Peyer's patch (tissue), 4 donors: ENCODE data around the gene ASXL1.

Experiments
- POLR2A ChIP-seq, 2 donors: fragments of 450-650 bp; IDR thresholded peaks; one replicate each; pipeline ENCODE4 v1.5.1; 2017; ENCODE audit warnings: antibody characterized with exemption in 2 of 2, mild to moderate bottlenecking in 2 of 2, moderate library complexity in 2 of 2
- TF ChIP-seq, protein P1 (sequence below), 6 experiments: fragments of 450-650 bp in 4 of 6; fragments of 200-600 bp in 2 of 6; sonication (generic) in 1 of 6; IDR thresholded peaks; one replicate each; pipeline ENCODE4 v1.5.1; 2017 to 2019; ENCODE audit warnings: antibody characterized with exemption in 6 of 6, mild to moderate bottlenecking in 3 of 6, moderate library complexity in 1 of 6

DNA sequence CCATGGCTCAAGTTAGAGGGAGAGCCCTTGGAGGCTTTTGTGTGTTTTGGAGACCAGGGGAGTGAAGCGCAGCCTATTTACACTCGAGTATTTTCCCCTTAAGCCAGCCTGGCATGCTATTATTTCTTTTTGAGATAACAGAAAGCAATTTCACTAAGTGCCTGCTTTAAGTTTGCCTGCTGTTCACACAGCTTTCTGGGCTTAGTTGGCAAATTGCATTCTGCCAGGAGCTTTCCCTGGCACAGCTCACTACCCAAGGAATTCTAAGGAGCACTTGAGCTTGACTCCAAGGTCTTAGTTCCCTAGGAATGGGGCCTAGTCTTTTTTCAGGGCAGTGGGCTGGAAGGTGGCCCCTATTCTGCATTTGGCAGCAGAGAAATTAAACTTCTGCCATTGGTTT lies 19.0 kb upstream of the ASXL1 start:
- TF ChIP-seq, protein P1, sequence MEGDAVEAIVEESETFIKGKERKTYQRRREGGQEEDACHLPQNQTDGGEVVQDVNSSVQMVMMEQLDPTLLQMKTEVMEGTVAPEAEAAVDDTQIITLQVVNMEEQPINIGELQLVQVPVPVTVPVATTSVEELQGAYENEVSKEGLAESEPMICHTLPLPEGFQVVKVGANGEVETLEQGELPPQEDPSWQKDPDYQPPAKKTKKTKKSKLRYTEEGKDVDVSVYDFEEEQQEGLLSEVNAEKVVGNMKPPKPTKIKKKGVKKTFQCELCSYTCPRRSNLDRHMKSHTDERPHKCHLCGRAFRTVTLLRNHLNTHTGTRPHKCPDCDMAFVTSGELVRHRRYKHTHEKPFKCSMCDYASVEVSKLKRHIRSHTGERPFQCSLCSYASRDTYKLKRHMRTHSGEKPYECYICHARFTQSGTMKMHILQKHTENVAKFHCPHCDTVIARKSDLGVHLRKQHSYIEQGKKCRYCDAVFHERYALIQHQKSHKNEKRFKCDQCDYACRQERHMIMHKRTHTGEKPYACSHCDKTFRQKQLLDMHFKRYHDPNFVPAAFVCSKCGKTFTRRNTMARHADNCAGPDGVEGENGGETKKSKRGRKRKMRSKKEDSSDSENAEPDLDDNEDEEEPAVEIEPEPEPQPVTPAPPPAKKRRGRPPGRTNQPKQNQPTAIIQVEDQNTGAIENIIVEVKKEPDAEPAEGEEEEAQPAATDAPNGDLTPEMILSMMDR (IDR thresholded peaks at IDR 0.05) = no peak
- TF ChIP-seq POLR2A (IDR thresholded peaks at IDR 0.05) = no peak
